ENCODE measurements around the gene FNDC3B. TPM values are rescaled to one million over a fixed set of nuclear protein-coding genes. Genes with fewer than 3 reads are reported as not detected.
A peak's percentile ranks its signal among the peaks of the same experiment; 100 is the strongest.

The FNDC3B gene
- total and polyA plus RNA-seq, 9 of the 15 experiments (the other 6 are each of a cell fraction or from before 2014, with no cell fraction given) = 7.0 to 35.8 (median 16.2) TPM

GRCh38 chr3:172074032-172074431, 34.7 kb downstream of the FNDC3B start:
- H4K20me1 ChIP-seq (replicated peaks; ENCODE audit: control insufficient read depth, insufficient read depth, low read length) = 0 out of 2 replicates have a peak, but pooled peaks cover 3% of the 10 kb centered on the region
- H3K27ac ChIP-seq (ENCODE audit: extremely low read depth, low read depth, low read length) = peak overlapping the region; percentile 11; the same call in 1 of the 3 replicates
- no peak overlapping the region for H2AFZ ChIP-seq (ENCODE audit: low read depth, low read length)
- H3K9me3 ChIP-seq (replicated peaks; ENCODE audit: control insufficient read depth, insufficient read depth, low read depth, low read length) = no peaks in the 10 kb centered on the region
- FAIRE-seq (no peak), DNase-seq (ENCODE audit: extremely low read depth in 1 of 4, low spot score in 3 of 4) (no peak), ATAC-seq (no peak)
- in situ Hi-C loops (cut with MboI) (no loop called here), intact Hi-C loops (cut with micrococcal nuclease) (no loop called here)
- no peak overlapping the region for H3K9ac ChIP-seq (ENCODE audit: insufficient read depth in 1 of 2, low read depth in 2 of 2, low read length in 2 of 2)
- no peak overlapping the region for H3K4me2 ChIP-seq (ENCODE audit: insufficient read depth, low read length)
- ChIA-PET POLR2A (interaction anchor here (0.6 to 2.0 kb wide), 4 partner anchors 8 to 26 kb away, joined by 3 to 10 read pairs (median 4); no protein-coding TSS in a partner anchor), CTCF (ENCODE audit: low intra/inter-chr PET ratio) (no interaction called here)
- no peaks in the 10 kb centered on the region for H3K27me3 ChIP-seq (ENCODE audit: control insufficient read depth in 2 of 2, insufficient read depth in 2 of 2, low read length in 2 of 2)
- peaks cover 99% of the 10 kb centered on the region for H3K79me2 ChIP-seq (ENCODE audit: control insufficient read depth, insufficient read depth, low read length)
- 88% methylated on average over 2 of the region's 2 CpGs for WGBS (ENCODE audit: insufficient coverage, low coverage, missing lambda C conversion rate)
- no peaks in the 10 kb centered on the region for H3K9me1 ChIP-seq (ENCODE audit: control insufficient read depth, insufficient read depth, low read length)
- H3K4me1 ChIP-seq (replicated peaks in 1 of 2; ENCODE audit: control insufficient read depth in 2 of 2, insufficient read depth in 2 of 2, low read length in 2 of 2) = peaks cover 3 to 56% of the 10 kb centered on the region in 2 experiments
- no TSS peak for BruUV-seq (replicated peaks)
- H3K4me3 ChIP-seq = no peak overlapping the region
- peaks cover 24% of the 10 kb centered on the region for H3K36me3 ChIP-seq (ENCODE audit: control insufficient read depth, insufficient read depth, low read length)
- no peak for TF ChIP-seq NR2C1 (IDR thresholded peaks at IDR 0.05)
- TF ChIP-seq NR2C1 (tag; IDR thresholded peaks at IDR 0.05) = no peak
- peak in 1 of 2 experiments; percentile 7; a peak in 1 of 4 replicates for TF ChIP-seq RAD21 (CRISPR knock-in tag; conservative IDR thresholded peaks at IDR 0.05 in 1 of 2, IDR thresholded peaks at IDR 0.05 in 1 of 2)
- TF ChIP-seq HMBOX1 (IDR thresholded peaks at IDR 0.05) = 0 out of 2 replicates have a peak, but pooled peaks have one; percentile 2
- 0 out of 2 replicates have a peak, but pooled peaks have one; percentile 22 for TF ChIP-seq GATA2 (CRISPR knock-in tag; IDR thresholded peaks at IDR 0.05)
